DMS153 treated with DMSO at 0.1 percent for 48 hours (cell line): ENCODE results near the gene LDLRAD3.
A peak's percentile ranks its signal among the peaks of the same experiment; 100 is the strongest.

Experiments
- DNase-seq: peaks from one replicate; lab custom pipeline; 2025; ENCODE audit not compliant: unreplicated experiment; lab: John Stamatoyannopoulos, UW

LDLRAD3 gene

DNA sequence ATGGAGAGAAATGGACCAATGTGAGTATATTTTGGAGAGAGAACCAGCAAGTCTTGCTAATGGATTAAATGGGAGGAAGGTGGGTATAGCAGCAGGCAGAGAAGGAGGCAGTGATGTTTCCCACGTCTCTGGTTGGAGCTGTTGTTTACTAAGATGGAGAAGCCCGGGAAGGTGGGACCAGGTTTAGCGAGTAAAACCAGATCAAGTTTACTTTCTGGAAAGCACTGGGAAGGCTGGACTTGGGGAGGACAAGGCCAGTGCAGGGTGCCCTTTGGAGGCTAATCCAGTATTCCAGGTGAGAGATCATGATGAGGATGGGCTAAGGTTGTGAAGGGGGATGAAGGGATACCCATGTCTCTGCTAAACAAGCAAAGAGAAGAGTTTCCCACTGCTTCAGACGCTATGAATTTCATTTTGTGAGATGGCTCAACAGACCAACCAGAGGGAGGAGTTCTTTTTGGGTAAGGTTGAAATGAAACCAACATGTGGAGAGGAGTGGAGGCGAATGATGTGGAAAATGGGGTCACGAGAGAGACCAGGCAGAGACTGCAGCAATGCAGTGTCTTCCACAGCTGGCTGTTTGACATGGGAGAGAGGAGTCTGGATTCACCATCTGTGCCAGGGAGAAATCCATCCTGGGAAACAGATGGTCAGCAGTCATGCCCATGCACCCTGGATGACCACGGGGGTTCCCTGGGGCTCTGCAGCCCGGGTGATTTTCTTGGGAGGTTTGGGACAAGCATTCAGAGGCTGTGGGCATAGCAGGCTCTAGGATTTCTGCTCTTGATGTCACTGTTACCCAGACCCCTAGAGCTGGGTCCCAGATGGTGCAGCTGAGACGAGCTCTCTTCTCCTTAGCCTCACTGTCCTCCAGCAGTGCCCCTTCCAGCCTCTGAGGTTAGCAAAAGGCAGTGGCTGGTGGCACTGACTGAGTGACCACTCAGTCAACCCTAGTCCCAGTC lies 320.4 kb downstream of the LDLRAD3 start:
- no peak for DNase-seq

DNA sequence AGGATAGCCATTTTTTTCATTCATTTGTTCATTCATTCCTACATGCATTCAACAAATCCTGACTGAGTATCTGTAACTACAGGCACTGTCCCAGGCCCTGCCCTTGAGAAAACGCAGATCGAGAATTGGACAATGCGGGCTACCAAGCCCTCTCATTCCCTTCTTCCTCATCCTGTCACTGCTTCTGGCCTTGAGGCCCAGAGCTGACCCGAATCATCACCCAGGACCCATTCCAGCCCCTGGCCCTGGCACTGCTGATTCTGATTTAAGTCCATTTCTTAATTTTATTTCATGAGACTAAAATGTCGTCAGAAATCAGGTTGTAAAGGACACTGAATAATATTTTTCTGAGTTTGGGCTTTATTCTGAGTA lies 321.1 kb downstream of the LDLRAD3 start:
- no peak for DNase-seq

DNA sequence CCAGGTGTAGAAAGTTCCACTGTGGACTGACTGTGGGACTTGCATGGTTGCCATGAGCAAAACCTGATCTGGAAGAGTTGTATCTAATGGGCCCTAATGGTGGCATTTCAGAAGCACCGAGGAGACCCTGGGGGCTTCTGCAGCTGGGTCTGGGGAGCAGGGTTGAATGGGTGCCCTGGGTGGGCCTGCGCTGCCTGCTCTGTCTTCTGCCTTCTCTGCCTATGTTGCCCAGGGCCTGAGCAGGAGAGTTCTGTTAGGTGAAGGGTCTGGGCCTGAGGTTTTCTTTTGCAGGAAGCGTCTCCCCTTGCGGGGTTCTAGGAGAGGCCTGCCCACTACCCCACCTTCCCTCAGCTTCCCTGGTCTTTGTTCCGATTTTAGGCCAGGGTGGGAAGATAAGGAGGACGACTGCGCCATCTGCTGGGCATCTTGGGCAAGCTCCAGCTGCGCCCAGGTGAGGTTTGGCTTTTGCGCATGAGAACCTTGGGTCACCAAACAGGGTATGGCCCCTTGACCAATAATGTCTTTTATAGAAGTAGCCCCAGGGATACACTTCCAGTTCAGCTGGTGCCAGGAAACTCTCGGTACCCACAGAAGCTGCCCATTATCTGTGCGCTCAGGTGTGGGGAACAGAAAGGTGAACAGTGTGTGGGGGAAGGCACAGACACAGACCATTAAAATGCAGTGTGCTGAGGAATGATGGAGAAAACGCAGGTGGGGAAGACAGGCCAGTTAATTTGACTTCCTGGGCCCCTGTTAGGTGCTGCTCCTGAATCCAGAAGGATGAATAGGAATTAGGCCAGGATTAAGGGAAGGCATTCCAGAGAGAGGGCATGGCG lies 322.1 kb downstream of the LDLRAD3 start:
- DNase-seq, result peak; percentile 26

DNA sequence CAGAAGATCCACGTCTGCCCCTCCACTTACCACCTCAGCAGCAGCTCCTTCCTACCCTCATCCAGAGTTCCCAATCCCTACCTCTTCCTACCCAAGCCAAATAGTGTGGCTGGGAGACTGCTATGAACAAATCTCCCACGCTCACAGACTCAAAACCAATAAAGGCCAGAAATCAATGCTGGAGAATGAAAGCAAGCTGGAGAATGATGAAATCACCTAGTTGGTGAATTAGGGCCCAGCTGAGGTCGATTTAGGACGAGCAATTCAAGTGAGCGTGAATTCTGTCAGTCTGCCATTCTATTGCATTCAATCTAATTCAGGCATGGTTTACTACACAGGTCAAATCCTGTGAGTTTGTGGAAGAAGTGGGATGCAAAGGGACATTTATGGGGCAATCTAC lies 322.9 kb downstream of the LDLRAD3 start:
- no peak for DNase-seq

DNA sequence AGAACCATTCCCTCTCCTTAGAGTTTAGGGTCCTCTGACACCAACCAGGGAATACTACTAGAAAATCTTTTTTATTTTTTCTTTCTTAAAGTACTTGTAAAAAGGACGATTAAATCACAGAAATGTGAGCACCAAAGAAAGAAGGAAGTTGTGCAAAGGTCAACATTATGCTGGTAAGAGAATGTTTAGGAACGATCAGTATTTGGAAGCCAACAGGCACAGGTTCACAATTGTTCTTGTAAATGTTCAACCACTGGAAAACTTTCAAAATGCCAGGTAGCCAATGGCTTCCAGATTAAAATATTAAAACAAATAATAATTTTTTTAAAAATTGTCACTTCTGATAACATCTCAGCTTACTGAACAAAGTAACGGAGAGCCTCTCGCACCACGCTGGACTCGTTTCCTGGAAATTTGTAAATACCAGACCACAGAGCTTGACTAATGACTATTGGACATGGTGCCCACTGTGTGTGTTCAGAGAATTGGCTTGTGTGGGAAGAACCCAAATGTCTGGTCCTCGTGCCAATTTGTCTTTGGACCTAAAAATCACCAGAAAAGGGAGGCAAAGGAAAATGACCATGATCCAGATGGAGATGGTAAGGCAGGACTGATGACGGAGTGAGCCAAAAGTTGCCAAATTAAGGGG lies 324.6 kb downstream of the LDLRAD3 start:
- no peak for DNase-seq

DNA sequence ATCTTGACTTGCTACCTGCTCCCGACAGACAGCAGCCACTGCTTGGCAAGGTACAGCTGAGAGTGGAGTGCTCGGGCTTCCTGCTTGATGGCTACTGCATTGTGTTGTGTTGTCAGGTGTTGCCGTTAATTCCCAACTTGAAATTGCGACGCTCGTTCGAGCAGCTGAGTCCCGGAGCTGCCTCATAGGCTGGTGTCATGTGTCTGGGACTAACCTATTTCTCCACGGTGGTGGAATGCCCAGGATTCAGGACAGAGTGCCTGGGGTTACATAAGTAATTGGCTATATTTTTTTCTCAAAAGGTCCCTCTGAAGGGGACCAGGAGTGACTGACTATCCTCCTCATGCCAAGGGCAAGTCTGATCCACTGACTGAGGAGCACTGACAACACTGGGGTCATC lies 326.8 kb downstream of the LDLRAD3 start:
- DNase-seq, result no peak

DNA sequence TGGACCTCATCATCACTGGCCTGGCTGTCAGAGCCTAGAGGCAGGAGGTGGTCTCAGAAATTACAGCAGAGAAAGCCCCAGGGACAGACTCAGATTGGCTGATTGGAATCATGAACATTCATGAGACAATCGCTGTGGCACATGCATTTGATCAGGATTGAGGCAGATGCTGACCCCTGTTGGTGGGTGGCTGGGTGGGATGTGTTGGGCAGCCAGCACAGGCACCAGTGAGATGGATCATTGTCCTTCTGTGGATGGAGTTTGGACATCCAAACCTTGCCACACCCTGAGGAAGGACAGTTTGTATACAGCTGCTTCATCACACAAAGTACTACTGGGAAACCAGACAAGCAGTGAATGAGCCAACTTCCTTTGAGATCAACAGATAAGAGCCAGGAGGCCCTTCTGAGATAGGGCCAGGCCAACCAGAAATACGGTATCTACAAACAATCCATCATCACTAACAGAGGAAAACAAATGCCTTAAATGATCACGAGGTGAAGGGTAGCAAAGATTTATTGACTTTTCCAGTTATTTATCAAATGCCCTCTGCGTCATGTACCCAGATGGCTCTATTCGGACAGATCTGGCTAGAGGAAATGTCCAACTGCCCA lies 328.0 kb downstream of the LDLRAD3 start:
- no peak for DNase-seq

DNA sequence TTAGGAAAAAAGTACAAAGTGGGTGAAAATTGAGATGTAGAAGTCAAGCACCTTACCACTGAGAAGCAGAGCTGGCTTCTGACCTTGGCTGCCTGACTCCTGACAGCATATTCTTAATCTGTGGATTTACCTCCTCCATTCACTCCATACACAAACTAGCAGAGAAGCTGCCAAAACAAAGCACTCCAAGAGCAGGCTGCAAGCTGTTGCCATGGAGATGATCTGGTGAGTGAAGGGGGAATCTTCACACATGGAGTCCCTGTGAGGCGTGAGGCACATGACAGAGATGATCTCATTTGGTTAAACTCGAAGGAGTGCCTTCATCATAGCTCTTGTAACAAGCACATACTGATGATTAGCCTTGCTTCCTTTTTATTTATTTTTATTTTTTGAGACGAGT lies 329.2 kb downstream of the LDLRAD3 start:
- DNase-seq, result no peak

DNA sequence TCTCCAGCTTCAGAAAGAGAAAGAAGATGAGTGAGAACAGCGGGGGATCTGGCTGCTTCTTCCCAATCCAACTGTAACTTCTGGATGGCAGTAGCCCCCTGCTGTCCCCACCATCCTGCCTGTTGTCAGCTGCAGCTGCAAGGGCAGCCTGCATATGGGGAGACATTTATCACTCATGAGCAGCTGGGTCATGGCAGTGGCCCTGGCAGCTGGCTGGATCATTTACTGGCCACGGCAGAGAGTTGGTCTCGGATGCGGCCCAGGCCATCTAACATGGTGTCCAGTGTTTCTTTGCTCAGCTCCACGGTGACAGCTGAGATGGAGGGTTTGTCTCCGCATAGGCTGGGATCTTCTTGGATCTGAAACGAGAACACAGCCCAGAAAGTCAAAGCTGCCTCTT lies 330.6 kb downstream of the LDLRAD3 start:
- no peak for DNase-seq

DNA sequence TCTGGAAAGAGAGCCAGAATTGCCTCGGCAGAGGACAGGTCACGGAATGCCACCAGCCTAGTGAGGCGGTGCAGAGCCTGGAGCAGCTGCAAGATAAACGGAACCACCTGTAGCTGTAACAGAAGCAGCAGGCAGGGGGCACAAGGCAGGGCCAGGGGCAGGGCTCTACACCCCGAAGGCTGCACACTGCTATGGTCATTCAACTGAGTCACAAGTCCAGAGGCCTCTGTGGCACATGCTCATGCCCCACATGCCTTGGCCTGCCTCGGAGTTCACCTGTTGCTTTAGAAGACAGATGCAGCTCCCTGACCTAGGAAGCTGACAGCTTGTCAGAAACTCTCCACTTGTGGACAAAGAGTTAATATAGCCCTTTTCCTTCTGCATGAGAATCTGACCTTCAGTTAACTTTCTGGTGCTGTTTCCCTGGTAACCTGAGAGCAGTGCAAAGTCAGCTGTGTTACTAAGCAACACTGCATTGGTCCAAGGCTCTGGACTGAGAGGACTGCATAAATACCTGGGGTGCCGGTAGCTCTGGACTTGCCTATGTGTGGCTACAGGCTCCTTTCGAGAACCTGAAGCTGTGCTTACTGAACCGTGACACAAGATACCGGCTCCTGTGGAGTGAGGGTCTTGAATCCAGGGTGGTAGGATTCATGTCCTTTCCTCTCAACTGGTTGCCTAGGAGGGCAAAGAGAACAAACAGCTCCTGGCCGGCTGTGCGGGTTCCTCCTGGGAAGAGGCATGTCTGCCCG lies 334.8 kb downstream of the LDLRAD3 start:
- no peak for DNase-seq

DNA sequence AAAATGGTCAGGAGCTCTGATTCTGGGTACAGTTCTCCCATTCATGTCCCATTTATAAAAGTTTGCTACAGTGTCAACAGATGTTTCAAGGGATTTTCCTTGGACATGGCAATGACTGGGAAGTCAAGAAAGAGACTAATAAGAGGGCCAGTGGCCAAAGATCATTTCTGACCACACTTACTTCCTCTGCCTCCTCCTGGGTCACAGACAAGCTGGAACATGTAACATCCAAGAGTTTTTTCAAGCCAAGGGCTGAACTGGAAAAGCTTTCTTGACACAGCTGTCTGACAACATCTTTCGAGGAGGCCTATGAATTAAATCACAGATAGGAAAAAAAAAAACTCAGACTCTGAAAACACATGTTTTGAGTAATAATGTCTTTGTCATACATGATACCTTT lies 336.7 kb downstream of the LDLRAD3 start:
- no peak for DNase-seq
